H9 (cell line): ENCODE measurements around the gene HIPK4. TPM values are rescaled to one million over a fixed set of nuclear protein-coding genes. Genes with fewer than 3 reads are reported as not detected.

Source experiments
- DNase-seq: peaks from one replicate; pipeline ENCODE4 v3.0.0-alpha.2; 2017
- H2AFZ ChIP-seq: one replicate; pipeline ENCODE4 v1.6.1; 2013; ENCODE audit warnings: mild to moderate bottlenecking, low read length, control low read depth, moderate library complexity
- H2AK5ac ChIP-seq: 2 replicates; pipeline ENCODE4 v1.6.1; 2013; ENCODE audit warnings: low read length, control low read depth, mixed read lengths; ENCODE audit not compliant: insufficient read length
- H2BK120ac ChIP-seq: one replicate; pipeline ENCODE4 v1.6.1; 2013; ENCODE audit warnings: low read depth, mild to moderate bottlenecking, low read length, control low read depth, inconsistent platforms; ENCODE audit not compliant: poor library complexity, severe bottlenecking
- H2BK12ac ChIP-seq: 2 replicates; pipeline ENCODE4 v1.6.1; 2013; ENCODE audit warnings: low read length, control low read depth, mixed read lengths, low read depth; ENCODE audit not compliant: insufficient read length
- H2BK15ac ChIP-seq: 2 replicates; pipeline ENCODE4 v1.6.1; 2013; ENCODE audit warnings: low read depth, low read length, control low read depth
- H2BK20ac ChIP-seq: one replicate; pipeline ENCODE4 v1.6.1; 2013; ENCODE audit warnings: low read depth, mild to moderate bottlenecking, low read length, control low read depth, inconsistent platforms; ENCODE audit not compliant: poor library complexity, severe bottlenecking
- H2BK5ac ChIP-seq: 2 replicates; pipeline ENCODE4 v1.6.1; 2013; ENCODE audit warnings: low read length, control low read depth, mixed read lengths; ENCODE audit not compliant: insufficient read length
- H3K14ac ChIP-seq: 2 replicates; pipeline ENCODE4 v1.6.1; 2013; ENCODE audit warnings: low read length, control low read depth; ENCODE audit not compliant: insufficient read depth
- H3K18ac ChIP-seq: 2 replicates; pipeline ENCODE4 v1.6.1; 2013; ENCODE audit warnings: low read depth, mild to moderate bottlenecking, mixed read lengths, low read length, control low read depth; ENCODE audit not compliant: insufficient read length
- H3K23ac ChIP-seq: 2 replicates; pipeline ENCODE4 v1.6.1; 2013; ENCODE audit warnings: low read length, control low read depth, mixed read lengths, low read depth; ENCODE audit not compliant: insufficient read length
- H3K23me2 ChIP-seq: 2 replicates; pipeline ENCODE4 v1.6.1; 2013; ENCODE audit warnings: low read depth, mild to moderate bottlenecking, mixed read lengths, low read length, control low read depth; ENCODE audit not compliant: insufficient read length, poor library complexity, severe bottlenecking
- H3K27ac ChIP-seq: 2 replicates; pipeline ENCODE4 v1.5.1; 2013; ENCODE audit warnings: low read length, control low read depth, mixed read lengths, low read depth; ENCODE audit not compliant: insufficient read length
- H3K27me3 ChIP-seq: 2 replicates; pipeline ENCODE4 v1.6.1; 2013; ENCODE audit warnings: low read length, control low read depth, inconsistent platforms; ENCODE audit not compliant: insufficient read depth
- H3K4ac ChIP-seq: 2 replicates; pipeline ENCODE4 v1.6.1; 2013; ENCODE audit warnings: low read depth, mild to moderate bottlenecking, control low read depth, inconsistent platforms, low read length, moderate library complexity
- H3K4me1 ChIP-seq: 2 replicates; pipeline ENCODE4 v1.6.1; 2013; ENCODE audit warnings: low read length, control low read depth, inconsistent platforms; ENCODE audit not compliant: insufficient read depth
- H3K4me2 ChIP-seq: 2 replicates; pipeline ENCODE4 v1.6.1; 2013; ENCODE audit warnings: low read length, control low read depth, mixed read lengths; ENCODE audit not compliant: insufficient read length, insufficient read depth
- H3K56ac ChIP-seq: 2 replicates; pipeline ENCODE4 v1.6.1; 2013; ENCODE audit warnings: low read depth, mild to moderate bottlenecking, mixed read lengths, low read length, control low read depth; ENCODE audit not compliant: insufficient read length
- H3K79me1 ChIP-seq: 2 replicates; pipeline ENCODE4 v1.6.1; 2013; ENCODE audit warnings: low read depth, mild to moderate bottlenecking, moderate library complexity, low read length, control low read depth, inconsistent platforms; ENCODE audit not compliant: insufficient read depth, poor library complexity, severe bottlenecking
- H3K79me2 ChIP-seq: 2 replicates; pipeline ENCODE4 v1.6.1; 2013; ENCODE audit warnings: low read length, control low read depth, inconsistent platforms; ENCODE audit not compliant: insufficient read depth
- H3K9ac ChIP-seq: 2 replicates; pipeline ENCODE4 v1.6.1; 2013; ENCODE audit warnings: low read length, control low read depth, mixed read lengths; ENCODE audit not compliant: insufficient read length; ENCODE audit errors: extremely low read depth
- H3K9me3 ChIP-seq: one replicate; pipeline ENCODE4 v1.6.1; 2013; ENCODE audit warnings: low read depth, low read length, inconsistent platforms; ENCODE audit not compliant: control insufficient read depth
- H3T11ph ChIP-seq: one replicate; pipeline ENCODE4 v1.6.1; 2013; ENCODE audit warnings: mild to moderate bottlenecking, low read length, control low read depth, inconsistent platforms
- H4K20me1 ChIP-seq: one replicate; pipeline ENCODE4 v1.6.1; 2013; ENCODE audit not compliant: control insufficient read depth, insufficient read length, insufficient read depth
- H4K5ac ChIP-seq: 2 replicates; pipeline ENCODE4 v1.6.1; 2013; ENCODE audit warnings: low read depth, mild to moderate bottlenecking, mixed read lengths, low read length, control low read depth; ENCODE audit not compliant: insufficient read length
- H4K8ac ChIP-seq: replicated peaks from 2 replicates; pipeline ENCODE4 v1.6.1; 2013; ENCODE audit warnings: low read length, control low read depth, mixed read lengths, low read depth; ENCODE audit not compliant: insufficient read length
- H4K91ac ChIP-seq: 2 replicates; pipeline ENCODE4 v1.6.1; 2013; ENCODE audit warnings: low read depth, mild to moderate bottlenecking, moderate library complexity, mixed read lengths, low read length, control low read depth; ENCODE audit not compliant: insufficient read length
- H3K27ac Mint-ChIP-seq, 3 experiments: 2 replicates in 2 of 3; 3 replicates in 1 of 3; pipeline ENCODE4 v1.8.0; 2020 to 2021; ENCODE audit warnings: mixed read lengths in 3 of 3, mild to moderate bottlenecking in 1 of 3, moderate library complexity in 1 of 3
- H3K27me3 Mint-ChIP-seq: 2 replicates; pipeline ENCODE4 v1.8.0; 2021; ENCODE audit warnings: low read depth, mild to moderate bottlenecking, moderate library complexity, mixed read lengths
- H3K36me3 Mint-ChIP-seq, 3 experiments: 2 replicates in 2 of 3; 3 replicates in 1 of 3; pipeline ENCODE4 v1.8.0; 2020 to 2021; ENCODE audit warnings: low read depth in 3 of 3, mixed read lengths in 3 of 3; ENCODE audit not compliant: insufficient read depth in 1 of 3
- H3K4me1 Mint-ChIP-seq, 2 experiments: 2 replicates each; pipeline ENCODE4 v1.8.0; 2020; ENCODE audit warnings: mixed read lengths in 2 of 2
- H3K4me3 Mint-ChIP-seq, 2 experiments: 2 replicates in 1 of 2; 3 replicates in 1 of 2; pipeline ENCODE4 v1.8.0; 2020 to 2021; ENCODE audit warnings: mild to moderate bottlenecking in 2 of 2, mixed read lengths in 2 of 2, moderate library complexity in 1 of 2
- H3K9me3 Mint-ChIP-seq, 2 experiments: 2 replicates in 1 of 2; 3 replicates in 1 of 2; pipeline ENCODE4 v1.8.0; 2020; ENCODE audit warnings: mild to moderate bottlenecking in 2 of 2, mixed read lengths in 2 of 2, moderate library complexity in 1 of 2
- WGBS: extraction: QIAGEN DNeasy Blood & Tissue Kit; methylation state at CpG from one replicate; pipeline ENCODE4 v1.1.7; 2013; ENCODE audit warnings: missing lambda C conversion rate, low lambda C conversion rate, mixed read lengths; ENCODE audit not compliant: insufficient read length; ENCODE audit errors: extremely low coverage; 5-methylcytosine and 5-hydroxymethylcytosine counted together
- total RNA-seq: library from RNA; stranded (reverse); gene quantifications from 2 replicates; pipeline ENCODE4 v1.2.1, GENCODE V29; 2021
- TF ChIP-seq, protein P1 (sequence below): fragments of 200-600 bp; sonication (generic); conservative IDR thresholded peaks from 3 replicates; pipeline ENCODE4 v1.8.0; 2021; ENCODE audit warnings: antibody characterized with exemption, mild to moderate bottlenecking

The HIPK4 gene
- total RNA-seq, 1 experiment from 2014 or later = 0.15 TPM

GRCh38 chr19:40422748-40423566 lies 33.0 kb upstream of the HIPK4 start:
- H4K20me1 ChIP-seq = no peaks in the 10 kb centered on the region
- H2BK120ac ChIP-seq = no peak overlapping the region
- WGBS = no CpG with 5 or more reads among the region's 31 CpGs
- H3K56ac ChIP-seq = no peak overlapping the region
- Mint-ChIP-seq H3K4me1 (peaks cover 19% of the 10 kb centered on the region in 2 experiments), H3K27ac (no peak overlapping the region), H3K9me3 (peaks cover 0 to 3% of the 10 kb centered on the region in 2 experiments; a peak in 1 of 5 replicates), H3K36me3 (peaks cover 0 to 5% (median 4%) of the 10 kb centered on the region in 3 experiments; a peak in 3 of 7 replicates), H3K27me3 (peaks cover 2% of the 10 kb centered on the region), H3K4me3 (no peak overlapping the region)
- H4K8ac ChIP-seq = no peak overlapping the region
- H2BK12ac ChIP-seq = no peak overlapping the region
- no peak overlapping the region for H2AFZ ChIP-seq
- H2BK15ac ChIP-seq = no peak overlapping the region
- peaks cover 16% of the 10 kb centered on the region for H3K23me2 ChIP-seq
- no peak overlapping the region for H3K9ac ChIP-seq
- H4K91ac ChIP-seq = no peak overlapping the region
- H2AK5ac ChIP-seq = no peak overlapping the region
- no peaks in the 10 kb centered on the region for H3K27me3 ChIP-seq
- no peak overlapping the region for H4K5ac ChIP-seq
- TF ChIP-seq, protein P1, sequence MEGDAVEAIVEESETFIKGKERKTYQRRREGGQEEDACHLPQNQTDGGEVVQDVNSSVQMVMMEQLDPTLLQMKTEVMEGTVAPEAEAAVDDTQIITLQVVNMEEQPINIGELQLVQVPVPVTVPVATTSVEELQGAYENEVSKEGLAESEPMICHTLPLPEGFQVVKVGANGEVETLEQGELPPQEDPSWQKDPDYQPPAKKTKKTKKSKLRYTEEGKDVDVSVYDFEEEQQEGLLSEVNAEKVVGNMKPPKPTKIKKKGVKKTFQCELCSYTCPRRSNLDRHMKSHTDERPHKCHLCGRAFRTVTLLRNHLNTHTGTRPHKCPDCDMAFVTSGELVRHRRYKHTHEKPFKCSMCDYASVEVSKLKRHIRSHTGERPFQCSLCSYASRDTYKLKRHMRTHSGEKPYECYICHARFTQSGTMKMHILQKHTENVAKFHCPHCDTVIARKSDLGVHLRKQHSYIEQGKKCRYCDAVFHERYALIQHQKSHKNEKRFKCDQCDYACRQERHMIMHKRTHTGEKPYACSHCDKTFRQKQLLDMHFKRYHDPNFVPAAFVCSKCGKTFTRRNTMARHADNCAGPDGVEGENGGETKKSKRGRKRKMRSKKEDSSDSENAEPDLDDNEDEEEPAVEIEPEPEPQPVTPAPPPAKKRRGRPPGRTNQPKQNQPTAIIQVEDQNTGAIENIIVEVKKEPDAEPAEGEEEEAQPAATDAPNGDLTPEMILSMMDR = no peak
- H3K79me1 ChIP-seq = no peaks in the 10 kb centered on the region
- H3K18ac ChIP-seq = no peak overlapping the region
- H3K23ac ChIP-seq = no peak overlapping the region
- H3K4me2 ChIP-seq = no peak overlapping the region
- DNase-seq = no peak
- no peak overlapping the region for H2BK20ac ChIP-seq
- no peaks in the 10 kb centered on the region for H3K9me3 ChIP-seq
- no peaks in the 10 kb centered on the region; the same call in 1 of the 2 replicates for H3K4me1 ChIP-seq
- H3K14ac ChIP-seq = no peak overlapping the region
- H2BK5ac ChIP-seq = no peak overlapping the region
- H3K79me2 ChIP-seq = no peaks in the 10 kb centered on the region
- H3K4ac ChIP-seq = no peak overlapping the region
- no peak overlapping the region for H3K27ac ChIP-seq
- no peak overlapping the region for H3T11ph ChIP-seq
